GM19043 (cell line): Measurements from ENCODE around the gene USP50.
"Not testable (repeated sequence)": the region's sequence is repeated elsewhere in the genome, so short reads cannot be mapped to it uniquely, and the experiment has no call there.

Experiments used
- ATAC-seq: cut with Tn5 transposase; IDR thresholded peaks from one replicate; pipeline ENCODE4 v1.9.1; 2021; ENCODE audit warnings: low read depth; ENCODE audit not compliant: unreplicated experiment

Gene USP50

GRCh38 chr15:50506121-50506520, 40.3 kb downstream of the USP50 start:
- ATAC-seq, result no peak

- ATAC-seq, result not testable (repeated sequence)
Observed at GRCh38 chr15:50505656-50506055, 40.8 kb downstream of the USP50 start.

GRCh38 chr15:50503144-50503543, 43.3 kb downstream of the USP50 start:
- no peak for ATAC-seq

GRCh38 chr15:50501815-50502214, 44.7 kb downstream of the USP50 start:
- ATAC-seq, result no peak

- no peak for ATAC-seq
Observed at GRCh38 chr15:50500352-50500751, 46.1 kb downstream of the USP50 start.

GRCh38 chr15:50496692-50497091, 49.8 kb downstream of the USP50 start:
- no peak for ATAC-seq

GRCh38 chr15:50494547-50494946, 51.9 kb downstream of the USP50 start:
- not testable (repeated sequence) for ATAC-seq

- no peak for ATAC-seq
Observed at GRCh38 chr15:50493625-50494024, 52.8 kb downstream of the USP50 start.

GRCh38 chr15:50487287-50487686, 59.2 kb downstream of the USP50 start:
- ATAC-seq, result no peak

- no peak for ATAC-seq
Observed at GRCh38 chr15:50485389-50485788, 61.1 kb downstream of the USP50 start.

- ATAC-seq, result no peak
Observed at GRCh38 chr15:50484781-50485180, 61.7 kb downstream of the USP50 start.

- no peak for ATAC-seq
Observed at GRCh38 chr15:50476143-50476542, 70.3 kb downstream of the USP50 start.

- no peak for ATAC-seq
Observed at GRCh38 chr15:50471072-50471471, 75.4 kb downstream of the USP50 start.

GRCh38 chr15:50463423-50464358, 82.8 kb downstream of the USP50 start:
- no peak for ATAC-seq

GRCh38 chr15:50458348-50459112, 87.9 kb downstream of the USP50 start:
- no peak for ATAC-seq

GRCh38 chr15:50452927-50453326, 93.5 kb downstream of the USP50 start:
- ATAC-seq, result no peak
